ENCODE results near the gene DTX4. TPM values are rescaled to one million over a fixed set of nuclear protein-coding genes. Genes with fewer than 3 reads are reported as not detected.
A peak's percentile ranks its signal among the peaks of the same experiment; 100 is the strongest.

DTX4 gene
- total and polyA plus RNA-seq, 2 of the 4 experiments (the other 2 are of a cell fraction), result 2.7 to 3.0 TPM

GRCh38 chr11:59154610-59155009 lies 17.3 kb upstream of the DTX4 start:
- Histone ChIP-seq H3K4ac (ENCODE audit: low read depth, low read length) (no peak overlapping the region), H3K9ac (ENCODE audit: low read depth, low read length) (no peak overlapping the region), H3K4me2 (ENCODE audit: low read depth, low read length) (no peak overlapping the region), H2BK20ac (ENCODE audit: low read depth, low read length) (no peak overlapping the region), H3K9me3 (ENCODE audit: control insufficient read depth, insufficient read depth, low read length) (no peaks in the 10 kb centered on the region), H3K56ac (ENCODE audit: extremely low read depth, insufficient read depth, low read length) (no peak overlapping the region), H2AK9ac (replicated peaks; ENCODE audit: low read depth, low read length, poor library complexity) (no peak overlapping the region), H4K5ac (ENCODE audit: low read depth, low read length) (no peak overlapping the region), H3K27ac (ENCODE audit: insufficient read depth, low read length) (no peak overlapping the region), H3K14ac (replicated peaks; ENCODE audit: low read depth, low read length) (no peak overlapping the region), H4K8ac (ENCODE audit: low read depth in 2 of 2, low read length in 2 of 2) (no peak overlapping the region), H3K4me3 (ENCODE audit: insufficient read depth, low read depth, low read length) (no peak overlapping the region), H3K23ac (ENCODE audit: low read depth, low read length) (no peak overlapping the region), H2BK15ac (ENCODE audit: low read depth, low read length) (no peak overlapping the region), H3K18ac (ENCODE audit: low read depth, low read length) (no peak overlapping the region), H2AFZ (replicated peaks; ENCODE audit: low read length, poor library complexity) (no peak overlapping the region), H2BK120ac (ENCODE audit: low read depth, low read length) (no peak overlapping the region), H4K91ac (ENCODE audit: insufficient read depth, low read depth, low read length) (no peak overlapping the region), H2BK5ac (ENCODE audit: low read depth, low read length, poor library complexity, severe bottlenecking) (no peak overlapping the region), H3K79me1 (ENCODE audit: low read depth in 1 of 2, low read length in 2 of 2) (peaks cover 2 to 4% of the 10 kb centered on the region in 2 experiments; a peak in 2 of 4 replicates), H3K27me3 (ENCODE audit: control insufficient read depth, insufficient read depth, low read length) (no peaks in the 10 kb centered on the region), H3K9me1 (ENCODE audit: insufficient read depth, low read length) (no peaks in the 10 kb centered on the region), H3K36me3 (ENCODE audit: control insufficient read depth, insufficient read depth, low read length) (peaks cover 3% of the 10 kb centered on the region; the same call in 1 of the 2 replicates), H3K4me1 (ENCODE audit: control insufficient read depth, insufficient read depth, low read length) (no peaks in the 10 kb centered on the region), H4K20me1 (ENCODE audit: insufficient read depth, low read length) (no peaks in the 10 kb centered on the region), H2AK5ac (ENCODE audit: low read depth, low read length) (no peak overlapping the region)
- ChIA-PET CTCF (no interaction called here), POLR2A (ENCODE audit: unreplicated experiment) (no interaction called here)
- TF ChIP-seq POLR2A (IDR thresholded peaks at IDR 0.05; ENCODE audit: low read depth, low read length) (no peak), ELK1 (IDR thresholded peaks at IDR 0.05; ENCODE audit: borderline replicate concordance, low read depth, low read length) (no peak), BHLHE40 (IDR thresholded peaks at IDR 0.05; ENCODE audit: low read depth, low read length) (no peak), RAD21 (IDR thresholded peaks at IDR 0.05; ENCODE audit: low read length) (no peak), USF2 (IDR thresholded peaks at IDR 0.05; ENCODE audit: low read depth, low read length) (no peak), MAZ (IDR thresholded peaks at IDR 0.05; ENCODE audit: borderline replicate concordance, low read depth, low read length) (no peak), MAFK (IDR thresholded peaks at IDR 0.05; ENCODE audit: low read depth, low read length) (no peak), NFE2L2 (IDR thresholded peaks at IDR 0.05; ENCODE audit: low read depth, low read length) (no peak), CEBPB (IDR thresholded peaks at IDR 0.05; ENCODE audit: low read depth, low read length) (no peak), CHD1 (IDR thresholded peaks at IDR 0.05; ENCODE audit: low read depth, low read length) (no peak), FOS (IDR thresholded peaks at IDR 0.05; ENCODE audit: low read depth, low read length) (no peak), RCOR1 (IDR thresholded peaks at IDR 0.05; ENCODE audit: insufficient replicate concordance, low read length) (no peak), MXI1 (IDR thresholded peaks at IDR 0.05; ENCODE audit: borderline replicate concordance, low read depth, low read length) (no peak), SMC3 (IDR thresholded peaks at IDR 0.05; ENCODE audit: low read depth, low read length) (no peak), RFX5 (IDR thresholded peaks at IDR 0.05; ENCODE audit: low read depth, low read length) (no peak), CTCF (conservative IDR thresholded peaks at IDR 0.05; ENCODE audit: low read depth, low read length) (no peak)
- in situ Hi-C loops (cut with MboI; ENCODE audit: low sequenced_read_pairs) (loop anchor here (10.0 kb wide), 1 partner anchor 250 kb away; no protein-coding TSS in a partner anchor), dilution Hi-C loops (cut with HindIII; ENCODE audit: low sequenced_read_pairs, unreplicated experiment) (no loop called here), intact Hi-C loops (cut with micrococcal nuclease) (loop anchor here (5.0 kb wide), 2 partner anchors 477 to 502 kb away; no protein-coding TSS in a partner anchor)
- no peak for ATAC-seq (ENCODE audit: low read depth)
- WGBS, 2 experiments (ENCODE audit: extremely low coverage in 2 of 2, insufficient read length in 1 of 2), result 20% methylated on average over 1 of the region's 5 CpGs; no CpG with 5 or more reads in 1 of the 2 experiments
- no TSS peak for BruUV-seq (replicated peaks)
- DNase-seq, result peak; percentile 26
